Colonic mucosa (tissue), 4 donors: Measurements from ENCODE around the gene KLK12. TPM values are rescaled to one million over a fixed set of nuclear protein-coding genes. Genes with fewer than 3 reads are reported as not detected.

Experiments
- DNase-seq: peaks from one replicate; pipeline ENCODE4 v3.0.0-alpha.2; 2020
- H3K27ac ChIP-seq: fragments of 200-600 bp; one replicate; pipeline ENCODE4 v1.8.0; 2021
- H3K27me3 ChIP-seq: fragments of 200-600 bp; one replicate; pipeline ENCODE4 v1.8.0; 2021
- H3K36me3 ChIP-seq: fragments of 200-600 bp; one replicate; pipeline ENCODE4 v1.8.0; 2021
- H3K4me1 ChIP-seq: fragments of 200-600 bp; one replicate; pipeline ENCODE4 v1.8.0; 2021; ENCODE audit warnings: mild to moderate bottlenecking
- H3K4me3 ChIP-seq: fragments of 200-600 bp; one replicate; pipeline ENCODE4 v1.8.0; 2021
- H3K9ac ChIP-seq, 2 donors: one replicate each; pipeline ENCODE4 v1.7.0; 2013; ENCODE audit warnings: control low read depth in 2 of 2, low read depth in 2 of 2, low read length in 2 of 2
- H3K9me3 ChIP-seq: fragments of 200-600 bp; one replicate; pipeline ENCODE4 v1.8.0; 2021
- intact Hi-C: fragments of 100-400 bp; cut with DNase I; formaldehyde crosslinking; loops from one replicate; pipeline ENCODE4 v1.14.1; 2022
- total RNA-seq, 2 donors: library from RNA; stranded (reverse); fragmentation: NEBNext Ultra II Directional in 1 of 2; extraction: Animal tissue kit (Norgen Biotek cat#: 25700) in 1 of 2; gene quantifications; one replicate each; pipeline ENCODE4 v1.2.1, GENCODE V29; 2021
- TF ChIP-seq, protein P1 (sequence below): fragments of 200-600 bp; IDR thresholded peaks from one replicate; pipeline ENCODE4 v1.8.0; 2022; ENCODE audit warnings: antibody characterized with exemption, mild to moderate bottlenecking
- donor health status: healthy.
- donor health status: DM: no; HTN: no; CAD: no.
- donor health status: DM: no; HTN: no; CAD: no.

Gene KLK12
- total RNA-seq, 2 donors from 2014 or later = 0.64 to 1.4 TPM

DNA sequence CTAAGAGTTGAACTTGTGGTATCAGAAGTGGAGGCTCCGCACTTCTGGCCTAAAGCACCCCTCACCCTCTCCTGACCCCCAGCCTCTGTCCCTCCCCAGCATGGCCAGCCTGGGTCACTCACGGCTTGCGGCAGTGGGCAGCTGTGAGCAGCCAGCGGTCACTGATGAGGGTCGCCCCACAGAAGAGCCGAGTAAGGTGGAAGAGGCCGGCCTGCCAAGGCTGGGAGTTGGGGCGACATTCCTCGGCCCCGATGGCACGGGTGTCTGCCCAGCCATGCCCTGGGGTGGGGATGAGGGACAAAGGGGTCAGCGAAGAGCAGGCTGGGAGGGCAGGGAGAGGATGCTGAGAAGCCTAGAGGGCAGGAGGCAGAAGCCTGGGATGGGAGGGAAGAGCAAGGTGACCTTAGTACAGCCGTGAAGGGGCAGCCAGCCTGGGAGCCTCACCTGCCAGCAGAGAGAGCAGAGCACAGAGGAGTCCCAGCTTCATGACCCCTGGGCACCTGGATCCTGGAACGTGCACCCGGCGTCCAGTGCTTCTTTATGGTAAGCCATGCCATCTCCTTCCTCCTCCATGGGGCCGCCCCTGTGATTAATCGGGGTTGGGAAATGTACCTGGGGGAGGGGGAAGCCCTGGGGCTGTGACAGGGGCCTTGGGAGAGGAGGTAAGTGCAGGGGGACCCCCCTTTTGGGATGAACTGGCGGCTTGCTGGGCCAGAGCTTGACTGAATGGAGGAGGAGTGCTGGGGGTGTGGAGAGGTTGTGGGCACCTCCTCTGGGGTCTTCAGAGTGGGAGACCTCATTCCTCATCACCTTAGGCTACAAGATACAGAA lies 25.5 kb downstream of the KLK12 start:
- no peak for DNase-seq
- Histone ChIP-seq H3K27ac (no peak overlapping the region), H3K36me3 (no peaks in the 10 kb centered on the region), H3K4me1 (no peaks in the 10 kb centered on the region), H3K9ac (no peak overlapping the region), H3K9me3 (no peaks in the 10 kb centered on the region), H3K4me3 (no peak overlapping the region), H3K27me3 (no peaks in the 10 kb centered on the region)
- TF ChIP-seq, protein P1, sequence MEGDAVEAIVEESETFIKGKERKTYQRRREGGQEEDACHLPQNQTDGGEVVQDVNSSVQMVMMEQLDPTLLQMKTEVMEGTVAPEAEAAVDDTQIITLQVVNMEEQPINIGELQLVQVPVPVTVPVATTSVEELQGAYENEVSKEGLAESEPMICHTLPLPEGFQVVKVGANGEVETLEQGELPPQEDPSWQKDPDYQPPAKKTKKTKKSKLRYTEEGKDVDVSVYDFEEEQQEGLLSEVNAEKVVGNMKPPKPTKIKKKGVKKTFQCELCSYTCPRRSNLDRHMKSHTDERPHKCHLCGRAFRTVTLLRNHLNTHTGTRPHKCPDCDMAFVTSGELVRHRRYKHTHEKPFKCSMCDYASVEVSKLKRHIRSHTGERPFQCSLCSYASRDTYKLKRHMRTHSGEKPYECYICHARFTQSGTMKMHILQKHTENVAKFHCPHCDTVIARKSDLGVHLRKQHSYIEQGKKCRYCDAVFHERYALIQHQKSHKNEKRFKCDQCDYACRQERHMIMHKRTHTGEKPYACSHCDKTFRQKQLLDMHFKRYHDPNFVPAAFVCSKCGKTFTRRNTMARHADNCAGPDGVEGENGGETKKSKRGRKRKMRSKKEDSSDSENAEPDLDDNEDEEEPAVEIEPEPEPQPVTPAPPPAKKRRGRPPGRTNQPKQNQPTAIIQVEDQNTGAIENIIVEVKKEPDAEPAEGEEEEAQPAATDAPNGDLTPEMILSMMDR = no peak
- intact Hi-C loops = no loop called here

DNA sequence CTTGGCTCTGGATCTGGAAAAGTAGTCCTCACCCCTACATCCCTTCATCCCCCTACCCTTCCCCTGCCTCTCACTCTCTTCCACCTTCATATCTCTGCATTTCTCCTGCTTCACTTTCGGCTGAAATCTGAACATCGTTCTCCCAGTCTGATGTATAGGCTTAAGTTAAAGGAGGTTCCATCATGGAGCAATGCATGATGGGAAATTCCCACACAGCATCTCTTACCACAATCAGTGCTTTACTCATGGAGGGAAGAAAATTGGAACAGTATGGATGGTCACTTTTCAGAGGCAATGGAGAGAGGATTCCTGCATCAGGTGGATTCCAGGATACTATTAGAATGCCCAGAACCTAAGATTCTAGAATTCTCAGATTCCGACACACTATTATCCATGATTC lies 27.3 kb downstream of the KLK12 start:
- Histone ChIP-seq H3K27me3 (no peaks in the 10 kb centered on the region), H3K4me1 (no peaks in the 10 kb centered on the region), H3K9me3 (no peaks in the 10 kb centered on the region), H3K27ac (no peak overlapping the region), H3K36me3 (no peaks in the 10 kb centered on the region), H3K9ac (no peak overlapping the region), H3K4me3 (no peak overlapping the region)
- DNase-seq = no peak
- TF ChIP-seq, protein P1 = no peak
- intact Hi-C loops = no loop called here

DNA sequence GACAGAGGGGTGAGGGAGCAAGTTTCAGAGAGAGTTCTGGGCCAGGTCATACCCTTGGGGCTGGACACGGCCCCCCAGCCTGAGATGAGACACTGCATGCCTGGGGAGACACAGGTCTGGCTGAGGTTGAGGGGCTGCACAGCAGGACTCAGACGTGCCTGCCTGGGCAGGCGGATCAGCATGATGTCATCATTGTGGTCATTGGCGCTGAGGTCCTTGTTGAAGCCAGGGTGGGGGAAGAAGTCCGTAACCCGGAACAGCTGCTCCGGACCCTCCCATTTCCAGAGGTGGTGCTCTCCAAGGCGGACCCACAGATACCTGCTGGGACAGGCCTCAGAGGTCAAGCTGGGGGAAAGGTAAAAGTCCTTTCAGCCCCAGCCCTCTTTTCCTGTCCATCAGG lies 28.4 kb downstream of the KLK12 start:
- no peaks in the 10 kb centered on the region for H3K36me3 ChIP-seq

DNA sequence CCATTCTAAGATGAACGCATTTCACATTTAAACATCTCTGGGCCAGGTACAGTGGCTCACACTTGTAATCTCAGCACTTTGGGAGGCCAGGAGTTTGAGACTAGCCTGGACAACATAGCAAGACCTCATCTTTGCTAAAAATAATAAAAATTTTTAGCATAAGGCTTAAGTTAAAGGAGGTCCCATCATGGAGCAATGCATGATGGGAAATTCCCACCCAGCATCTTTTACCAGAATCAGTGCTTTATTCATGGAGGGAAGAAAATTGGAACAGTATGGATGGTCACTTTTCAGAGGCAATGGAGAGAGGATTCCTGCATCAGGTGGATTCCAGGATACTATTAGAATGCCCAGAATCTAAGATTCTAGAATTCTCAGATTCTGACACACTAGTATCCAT lies 29.6 kb downstream of the KLK12 start:
- no peaks in the 10 kb centered on the region for H3K4me1 ChIP-seq
- no peak for DNase-seq
- no peak overlapping the region for H3K27ac ChIP-seq
- H3K9me3 ChIP-seq = no peaks in the 10 kb centered on the region
- TF ChIP-seq, protein P1 = no peak
- no peaks in the 10 kb centered on the region for H3K36me3 ChIP-seq
- intact Hi-C loops = no loop called here
- no peak overlapping the region for H3K4me3 ChIP-seq
- H3K27me3 ChIP-seq = no peaks in the 10 kb centered on the region
- H3K9ac ChIP-seq = no peak overlapping the region

More for the DNA sequence above, 28.4 kb downstream of the KLK12 start:
- TF ChIP-seq, protein P1 = no peak
- Histone ChIP-seq H3K27ac (no peak overlapping the region), H3K4me3 (no peak overlapping the region), H3K9me3 (no peaks in the 10 kb centered on the region), H3K4me1 (no peaks in the 10 kb centered on the region), H3K27me3 (no peaks in the 10 kb centered on the region), H3K9ac (no peak overlapping the region)
- intact Hi-C loops = no loop called here
- DNase-seq = no peak

DNA sequence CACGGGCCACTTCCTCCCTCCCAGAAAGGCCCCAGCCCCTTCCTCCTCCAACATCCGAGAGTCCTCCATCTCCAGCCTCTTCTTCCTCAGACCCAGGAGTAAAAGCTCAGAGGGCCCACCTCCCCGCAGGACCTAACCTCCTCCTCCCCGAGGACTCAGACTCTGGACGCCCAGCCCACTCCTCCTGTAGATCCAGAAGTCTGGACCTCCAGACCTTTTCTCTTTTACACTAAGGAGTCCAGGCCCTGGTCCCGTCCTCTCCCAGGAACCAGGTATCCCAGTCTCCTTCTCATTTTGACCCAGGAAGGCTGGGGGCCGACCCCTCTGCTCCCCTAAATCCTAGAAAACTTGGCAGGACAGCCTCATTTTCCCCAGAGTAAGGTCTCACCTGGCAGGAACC lies 31.5 kb downstream of the KLK12 start:
- DNase-seq = no peak
- no peak overlapping the region for H3K9ac ChIP-seq

More for the DNA sequence above, 31.5 kb downstream of the KLK12 start:
- TF ChIP-seq, protein P1 = no peak
- Histone ChIP-seq H3K9me3 (no peaks in the 10 kb centered on the region), H3K36me3 (no peaks in the 10 kb centered on the region), H3K27ac (no peak overlapping the region), H3K4me1 (no peaks in the 10 kb centered on the region), H3K27me3 (no peaks in the 10 kb centered on the region), H3K4me3 (no peak overlapping the region)
- intact Hi-C loops = no loop called here
